H1 (cell line): ENCODE measurements around the gene TNFRSF14. TPM values are rescaled to one million over a fixed set of nuclear protein-coding genes. Genes with fewer than 3 reads are reported as not detected.

ENCODE experiments used
- CTCF ChIA-PET: fragments of 300-600 bp; sonication (Branson Sonifier 250); formaldehyde crosslinking; loops from one replicate; lab custom pipeline; 2021; ENCODE audit not compliant: partially characterized antibody; lab: Charles Lee
- POLR2A ChIA-PET: fragments of 300-600 bp; sonication (Branson Sonifier 250); formaldehyde crosslinking; loops from one replicate; lab custom pipeline; 2021; ENCODE audit warnings: inconsistent platforms; ENCODE audit not compliant: partially characterized antibody; lab: Charles Lee
- DNase-seq, 2 experiments: peaks; one replicate each; pipeline versions ENCODE4 v3.0.0 to v3.0.0-alpha.2; 2010 to 2022; ENCODE audit warnings: low spot score in 2 of 2, low read depth in 1 of 2, mixed read lengths in 1 of 2
- FAIRE-seq: peaks from 2 replicates; lab custom pipeline; 2011; peaks lifted over from hg19 to GRCh38; lab: Jason Lieb, UNC
- H2AFZ ChIP-seq: 2 replicates; pipeline ENCODE4 v1.8.1; 2012; ENCODE audit warnings: low read length, inconsistent platforms
- H2AK5ac ChIP-seq: 2 replicates; pipeline ENCODE4 v1.6.1; 2013; ENCODE audit warnings: low read depth, low read length
- H2BK120ac ChIP-seq: replicated peaks from 2 replicates; pipeline ENCODE3; 2013; ENCODE audit warnings: low read depth, low read length, inconsistent platforms
- H2BK12ac ChIP-seq: 2 replicates; pipeline ENCODE4 v1.6.1; 2013; ENCODE audit warnings: low read depth, low read length
- H2BK15ac ChIP-seq: 2 replicates; pipeline ENCODE4 v1.6.1; 2013; ENCODE audit warnings: low read length
- H2BK20ac ChIP-seq: 2 replicates; pipeline ENCODE4 v1.6.1; 2013; ENCODE audit warnings: low read length
- H2BK5ac ChIP-seq: 2 replicates; pipeline ENCODE4 v1.6.1; 2013; ENCODE audit warnings: low read depth, low read length
- H3K14ac ChIP-seq: 2 replicates; pipeline ENCODE4 v1.6.1; 2013; ENCODE audit warnings: inconsistent platforms; ENCODE audit not compliant: insufficient read length
- H3K18ac ChIP-seq: 2 replicates; pipeline ENCODE4 v1.6.1; 2013; ENCODE audit warnings: low read length; ENCODE audit errors: extremely low read depth
- H3K23ac ChIP-seq: 2 replicates; pipeline ENCODE4 v1.6.1; 2013; ENCODE audit warnings: inconsistent platforms; ENCODE audit not compliant: insufficient read length
- H3K23me2 ChIP-seq: 2 replicates; pipeline ENCODE4 v1.6.1; 2013; ENCODE audit warnings: low read depth, low read length
- H3K27ac ChIP-seq: 2 replicates; pipeline ENCODE4 v1.6.1; 2011; ENCODE audit warnings: low read depth, low read length, inconsistent platforms
- H3K27me3 ChIP-seq, 4 experiments: replicated peaks in 1 of 4; 1 replicate in 1 of 4; 2 replicates in 3 of 4; pipeline versions ENCODE4 v1.6.1 to v1.8.1; 2011 to 2013; ENCODE audit warnings: low read length in 3 of 4, mild to moderate bottlenecking in 3 of 4, inconsistent platforms in 2 of 4, mixed read lengths in 2 of 4, moderate library complexity in 1 of 4; ENCODE audit not compliant: control insufficient read depth in 3 of 4, insufficient read depth in 3 of 4; ENCODE audit errors: extremely low read depth in 1 of 4
- H3K36me3 ChIP-seq, 4 experiments: 2 replicates each; pipeline versions ENCODE4 v1.6.1 to v1.8.1; 2011 to 2013; ENCODE audit warnings: mild to moderate bottlenecking in 4 of 4, low read length in 3 of 4, moderate library complexity in 2 of 4, control low read depth in 1 of 4, inconsistent platforms in 1 of 4; ENCODE audit not compliant: insufficient read depth in 4 of 4, control insufficient read depth in 2 of 4
- H3K4ac ChIP-seq: replicated peaks from 2 replicates; pipeline ENCODE3; 2013; ENCODE audit warnings: low read length, low read depth, mixed read lengths, inconsistent platforms; ENCODE audit not compliant: insufficient read length
- H3K4me1 ChIP-seq, 4 experiments: replicated peaks in 1 of 4; 1 replicate in 1 of 4; 2 replicates in 3 of 4; pipeline versions ENCODE4 v1.6.1 to v1.8.1; 2011 to 2013; ENCODE audit warnings: low read length in 3 of 4, inconsistent platforms in 2 of 4, mixed read lengths in 1 of 4; ENCODE audit not compliant: insufficient read depth in 4 of 4, control insufficient read depth in 3 of 4
- H3K4me2 ChIP-seq, 2 experiments: 2 replicates each; pipeline versions ENCODE4 v1.6.1 to v1.8.1; 2011 to 2013; ENCODE audit warnings: low read depth in 2 of 2, low read length in 2 of 2, control low read depth in 1 of 2, inconsistent platforms in 1 of 2, mild to moderate bottlenecking in 1 of 2; ENCODE audit not compliant: insufficient read depth in 1 of 2
- H3K4me3 ChIP-seq, 4 experiments: fragments of 200-600, 300-600 bp in 1 of 4; sonication (generic), shearing (Covaris generic), sonication (Bioruptor Twin) in 1 of 4; 2 replicates each; pipeline versions ENCODE4 v1.5.1 to v1.8.1; 2011 to 2016; ENCODE audit warnings: low read length in 4 of 4, low read depth in 3 of 4, control low read depth in 2 of 4, inconsistent platforms in 2 of 4, mild to moderate bottlenecking in 2 of 4, mixed read lengths in 1 of 4, moderate library complexity in 1 of 4; ENCODE audit not compliant: insufficient read depth in 2 of 4; ENCODE audit errors: extremely low read depth in 1 of 4
- H3K56ac ChIP-seq: replicated peaks from 2 replicates; pipeline ENCODE3; 2013; ENCODE audit warnings: low read depth, mild to moderate bottlenecking, mixed read lengths, low read length, inconsistent platforms; ENCODE audit not compliant: insufficient read length
- H3K79me1 ChIP-seq: 2 replicates; pipeline ENCODE4 v1.6.1; 2013; ENCODE audit warnings: low read depth, low read length, control low read depth
- H3K79me2 ChIP-seq, 2 experiments: 2 replicates each; pipeline versions ENCODE4 v1.6.1 to v1.8.1; 2012 to 2013; ENCODE audit warnings: low read length in 2 of 2, mild to moderate bottlenecking in 2 of 2, inconsistent platforms in 1 of 2; ENCODE audit not compliant: insufficient read depth in 2 of 2, control insufficient read depth in 1 of 2
- H3K9ac ChIP-seq, 4 experiments: replicated peaks in 1 of 4; 1 replicate in 1 of 4; 2 replicates in 3 of 4; pipeline versions ENCODE4 v1.6.1 to v1.8.1; 2011 to 2013; ENCODE audit warnings: low read depth in 3 of 4, low read length in 3 of 4, control low read depth in 2 of 4, mild to moderate bottlenecking in 2 of 4, moderate library complexity in 2 of 4, inconsistent platforms in 1 of 4; ENCODE audit errors: extremely low read depth in 1 of 4
- H3K9me3 ChIP-seq, 2 experiments: 2 replicates each; pipeline versions ENCODE4 v1.6.1 to v1.8.1; 2012 to 2013; ENCODE audit warnings: mild to moderate bottlenecking in 2 of 2, moderate library complexity in 2 of 2, control low read depth in 1 of 2, inconsistent platforms in 1 of 2, low read depth in 1 of 2, low read length in 1 of 2, mixed read lengths in 1 of 2; ENCODE audit not compliant: insufficient read depth in 2 of 2
- H4K20me1 ChIP-seq, 2 experiments: replicated peaks in 1 of 2; 2 replicates each; pipeline versions ENCODE3 to v1.8.1; 2011 to 2013; ENCODE audit warnings: inconsistent platforms in 2 of 2, low read length in 2 of 2, mild to moderate bottlenecking in 1 of 2; ENCODE audit not compliant: insufficient read depth in 2 of 2, control insufficient read depth in 1 of 2
- H4K5ac ChIP-seq: 2 replicates; pipeline ENCODE4 v1.6.1; 2013; ENCODE audit warnings: low read length, low read depth, mixed read lengths, inconsistent platforms; ENCODE audit not compliant: insufficient read length
- H4K8ac ChIP-seq: 2 replicates; pipeline ENCODE4 v1.8.0; 2013; ENCODE audit warnings: mild to moderate bottlenecking, moderate library complexity, low read length, inconsistent platforms; ENCODE audit not compliant: insufficient read depth; ENCODE audit errors: extremely low read depth
- H4K91ac ChIP-seq: replicated peaks from 2 replicates; pipeline ENCODE3; 2013; ENCODE audit warnings: low read length, mixed read lengths, inconsistent platforms; ENCODE audit not compliant: insufficient read length
- MAFK ChIP-seq: IDR thresholded peaks from 2 replicates; pipeline ENCODE4 v1.6.1; 2012; ENCODE audit warnings: low read depth, mild to moderate bottlenecking, improper control_type of control experiment, low read length
- POLR2AphosphoS5 ChIP-seq: IDR thresholded peaks from 2 replicates; pipeline ENCODE4 v1.6.1; 2011; ENCODE audit warnings: low read depth, low read length
- POU5F1 ChIP-seq: IDR thresholded peaks from 2 replicates; pipeline ENCODE4 v1.6.1; 2011; ENCODE audit warnings: low read depth, mild to moderate bottlenecking, low read length, moderate library complexity
- RXRA ChIP-seq: IDR thresholded peaks from 2 replicates; pipeline ENCODE4 v1.6.1; 2011; ENCODE audit warnings: low read depth, mild to moderate bottlenecking, low read length, moderate library complexity; ENCODE audit not compliant: insufficient read depth
- TAF1 ChIP-seq: IDR thresholded peaks from 2 replicates; pipeline ENCODE4 v1.6.1; 2011; ENCODE audit warnings: mild to moderate bottlenecking, low read depth, low read length
- TBP ChIP-seq: IDR thresholded peaks from 2 replicates; pipeline ENCODE4 v1.6.1; 2011; ENCODE audit warnings: low read depth, low read length, improper control_type of control experiment
- WGBS, 2 experiments: shearing (Covaris generic) in 1 of 2; methylation state at CpG; one replicate each; pipeline versions ENCODE4 v1.1.6 to v1.1.7; 2013 to 2015; ENCODE audit warnings: low lambda C conversion rate in 2 of 2, mixed read lengths in 2 of 2, inconsistent platforms in 1 of 2, low coverage in 1 of 2, missing lambda C conversion rate in 1 of 2; ENCODE audit not compliant: insufficient replicate concordance in 2 of 2, insufficient coverage in 1 of 2, insufficient read length in 1 of 2; ENCODE audit errors: extremely low coverage in 1 of 2, missing lambda C conversion rate in 1 of 2; 5-methylcytosine and 5-hydroxymethylcytosine counted together
- polyA plus RNA-seq, 7 experiments: library from polyadenylated mRNA; depleted of rRNA in 3 of 7; stranded (reverse) in 5 of 7; unstranded in 2 of 7; fragments of >200 nt in 5 of 7; fragments of 200-250 nt in 2 of 7; gene quantifications; 1 replicate in 5 of 7; 2 replicates in 1 of 7; 4 replicates in 1 of 7; pipeline versions ENCODE4 v1.2.1 to v1.2.3, GENCODE V29; 2011 to 2013; ENCODE audit warnings: missing spikeins in 2 of 7, mixed read lengths in 2 of 7
- total RNA-seq: library from RNA; stranded (reverse); fragmentation: NEBNext Ultra II Directional; extraction: Animal tissue kit (Norgen Biotek cat#: 25700); gene quantifications from 2 replicates; pipeline ENCODE4 v1.2.1, GENCODE V29; 2021

The TNFRSF14 gene
- total and polyA plus RNA-seq, 2 of the 8 experiments (the other 6 are each of a cell fraction or from before 2014, with no cell fraction given): 0.36 to 0.50 TPM

- H3K27me3 ChIP-seq: no peaks in the 10 kb centered on the region
- H2BK120ac ChIP-seq: no peak overlapping the region
- FAIRE-seq (no peak), DNase-seq (no peak)
- no peak overlapping the region for H2AK5ac ChIP-seq
- H3K27ac ChIP-seq: no peak overlapping the region
- no peak overlapping the region for H4K91ac ChIP-seq
- H3K79me2 ChIP-seq: no peaks in the 10 kb centered on the region
- no peak overlapping the region for H3K14ac ChIP-seq
- no peak overlapping the region for H4K8ac ChIP-seq
- ChIA-PET POLR2A (no interaction called here), CTCF (no interaction called here)
- peaks cover 0 to 9% (median 2%) of the 10 kb centered on the region in 4 experiments; a peak in 1 of 7 replicates for H3K4me1 ChIP-seq
- H2BK12ac ChIP-seq: no peak overlapping the region
- H3K9me3 ChIP-seq: peaks cover 0 to 12% of the 10 kb centered on the region in 2 experiments; a peak in 2 of 4 replicates
- H3K4me3 ChIP-seq: no peak overlapping the region
- H4K20me1 ChIP-seq: peaks cover 2 to 3% of the 10 kb centered on the region in 2 experiments
- H3K23ac ChIP-seq: no peak overlapping the region
- no peak overlapping the region for H3K56ac ChIP-seq
- H3K23me2 ChIP-seq: peaks cover 8% of the 10 kb centered on the region
- H2BK5ac ChIP-seq: no peak overlapping the region
- TF ChIP-seq TBP (no peak), POLR2AphosphoS5 (no peak), POU5F1 (no peak), TAF1 (no peak), MAFK (no peak), RXRA (no peak)
- no peak overlapping the region for H3K18ac ChIP-seq
- H3K79me1 ChIP-seq: no peaks in the 10 kb centered on the region; the same call in 1 of the 2 replicates
- 88% methylated on average over 4 of the region's 12 CpGs; no CpG with 5 or more reads in 1 of the 2 experiments for whole genome bisulfite sequencing, 2 experiments
- H4K5ac ChIP-seq: no peak overlapping the region
- H3K36me3 ChIP-seq: peaks cover 0 to 8% (median 0%) of the 10 kb centered on the region in 4 experiments; a peak in 1 of 8 replicates
- no peak overlapping the region for H3K4me2 ChIP-seq
- H3K9ac ChIP-seq: no peak overlapping the region
- H2AFZ ChIP-seq: no peak overlapping the region
- H2BK15ac ChIP-seq: no peak overlapping the region
- no peak overlapping the region for H2BK20ac ChIP-seq
- H3K4ac ChIP-seq: no peak overlapping the region
These were observed 35.5 kb downstream of the TNFRSF14 start for GRCh38 chr1:2591581-2592261.
